Osteoblast (primary cell): ENCODE results near the gene NR4A1. TPM values are rescaled to one million over a fixed set of nuclear protein-coding genes. Genes with fewer than 3 reads are reported as not detected.

ENCODE experiments used
- DNase-seq: peaks from one replicate; pipeline ENCODE4 v3.0.0; 2011; ENCODE audit warnings: low spot score, mixed read lengths; ENCODE audit not compliant: insufficient read length; ENCODE audit errors: missing footprints
- H2AFZ ChIP-seq: 2 replicates; pipeline ENCODE4 v1.6.0; 2011; ENCODE audit warnings: mild to moderate bottlenecking, low read length
- H3K27ac ChIP-seq: 2 replicates; pipeline ENCODE4 v1.5.1; 2011; ENCODE audit warnings: mild to moderate bottlenecking, low read depth, low read length, moderate library complexity
- H3K27me3 ChIP-seq: 2 replicates; pipeline ENCODE4 v1.6.0; 2012; ENCODE audit warnings: mild to moderate bottlenecking, control low read depth, inconsistent platforms, low read length, moderate library complexity; ENCODE audit not compliant: insufficient read depth
- H3K36me3 ChIP-seq: 2 replicates; pipeline ENCODE4 v1.5.1; 2011; ENCODE audit warnings: mild to moderate bottlenecking, low read length, control low read depth, moderate library complexity; ENCODE audit not compliant: insufficient read depth
- H3K4me1 ChIP-seq: 2 replicates; pipeline ENCODE4 v1.5.1; 2011; ENCODE audit warnings: mild to moderate bottlenecking, low read length, control low read depth, moderate library complexity; ENCODE audit not compliant: insufficient read depth
- H3K4me2 ChIP-seq: 2 replicates; pipeline ENCODE4 v1.6.0; 2011; ENCODE audit warnings: mild to moderate bottlenecking, low read length; ENCODE audit not compliant: insufficient read depth
- H3K4me3 ChIP-seq: fragments of 200-600 bp; sonication (generic); 3 replicates; pipeline ENCODE4 v1.5.1; 2012; ENCODE audit warnings: mild to moderate bottlenecking, low read length, inconsistent platforms; ENCODE audit not compliant: insufficient read depth
- H3K79me2 ChIP-seq: 2 replicates; pipeline ENCODE4 v1.6.0; 2012; ENCODE audit warnings: mild to moderate bottlenecking, low read length, control low read depth, inconsistent platforms; ENCODE audit not compliant: insufficient read depth
- H3K9me3 ChIP-seq: 2 replicates; pipeline ENCODE4 v1.5.1; 2011; ENCODE audit warnings: low read depth, low read length, control low read depth
- H4K20me1 ChIP-seq: 2 replicates; pipeline ENCODE4 v1.6.0; 2012; ENCODE audit warnings: mild to moderate bottlenecking, low read length, control low read depth; ENCODE audit not compliant: insufficient read depth
- CTCF ChIP-seq: IDR thresholded peaks from 2 replicates; pipeline ENCODE4 v1.5.1; 2011; ENCODE audit warnings: mild to moderate bottlenecking, low read depth, low read length, moderate library complexity; ENCODE audit errors: extremely low read depth
- total RNA-seq: library from RNA; depleted of rRNA; stranded (reverse); fragments of >200 nt; gene quantifications from 2 replicates; pipeline ENCODE4 v1.2.3, GENCODE V29; 2012

The NR4A1 gene
- total RNA-seq, 1 donor: 3.3 TPM

GRCh38 chr12:52007158-52007921 is 43.9 kb upstream of the NR4A1 start:
- peak; percentile 81 for DNase-seq
- H3K36me3 ChIP-seq: no peaks in the 10 kb centered on the region
- H3K9me3 ChIP-seq: no peaks in the 10 kb centered on the region
- no peak overlapping the region for H2AFZ ChIP-seq
- H3K4me2 ChIP-seq: peak overlapping the region; percentile 61
- peaks cover 5% of the 10 kb centered on the region for H3K4me1 ChIP-seq
- peak overlapping the region; percentile 56 for H3K4me3 ChIP-seq
- H3K79me2 ChIP-seq: no peaks in the 10 kb centered on the region
- no peak for TF ChIP-seq CTCF
- peaks cover 32% of the 10 kb centered on the region for H3K27me3 ChIP-seq
- no peak overlapping the region for H3K27ac ChIP-seq
- H4K20me1 ChIP-seq: peaks cover 3% of the 10 kb centered on the region

DNA sequence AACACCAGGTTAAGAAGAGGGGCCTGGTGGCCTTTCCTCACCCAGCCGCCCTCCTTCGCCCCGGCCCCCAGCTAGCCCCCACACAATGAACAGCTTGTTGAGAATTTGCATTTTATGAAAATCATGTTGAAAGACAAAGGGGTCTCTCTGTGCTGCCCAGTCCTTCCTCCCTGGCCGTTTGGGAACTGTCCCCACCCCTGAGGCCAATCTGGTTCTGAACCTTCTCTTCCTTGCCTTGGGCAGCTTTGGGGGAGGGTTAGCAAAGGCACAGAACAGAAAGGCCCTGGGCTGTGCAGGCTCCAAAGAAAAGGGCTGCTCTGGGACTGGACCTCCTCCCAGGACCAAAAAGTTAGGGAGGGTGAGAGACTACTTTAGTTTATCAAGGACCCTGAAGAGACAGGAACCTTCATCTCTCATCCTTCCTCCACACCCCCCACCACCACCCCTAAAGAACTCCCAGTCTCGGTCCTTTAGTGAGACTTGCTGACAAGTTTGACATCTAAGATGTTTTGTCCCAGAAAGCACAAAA is 43.2 kb upstream of the NR4A1 start:
- no peak overlapping the region for H2AFZ ChIP-seq
- no peak for TF ChIP-seq CTCF
- H3K4me2 ChIP-seq: no peak overlapping the region

DNA sequence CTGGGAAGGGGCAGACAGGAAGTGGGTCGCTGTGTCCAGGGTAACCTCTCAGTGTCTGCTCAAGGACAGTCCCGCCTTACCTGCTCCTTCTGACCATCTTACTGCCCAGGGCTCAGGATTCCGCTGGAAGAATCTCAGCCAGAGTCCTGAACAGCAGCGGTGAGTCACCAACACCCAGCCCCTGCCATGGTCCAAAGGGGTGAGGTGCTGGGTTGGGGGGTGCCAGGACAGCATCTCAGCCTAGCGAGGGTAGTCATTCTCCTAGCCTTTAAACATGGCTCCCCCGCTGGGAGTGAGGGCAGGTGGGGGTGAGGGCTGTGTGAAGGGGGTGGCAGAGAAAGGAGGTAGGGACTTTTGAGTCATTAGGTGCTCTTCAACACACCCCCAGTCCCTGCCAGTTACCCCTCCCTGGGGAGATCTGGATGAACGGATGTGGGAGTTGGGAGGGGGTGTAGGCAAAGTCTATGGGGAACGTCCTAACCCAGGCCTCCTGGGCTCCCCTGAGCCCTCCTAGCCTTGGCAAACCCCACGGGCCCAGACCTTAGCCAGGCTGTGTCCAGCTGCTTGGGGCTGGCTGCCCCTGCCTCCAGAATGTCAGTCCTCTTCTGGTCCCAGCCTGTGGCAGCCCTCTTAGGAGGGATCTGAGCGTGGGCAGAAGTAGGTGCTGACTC is 42.0 kb upstream of the NR4A1 start:
- peaks cover 5% of the 10 kb centered on the region for H3K4me1 ChIP-seq
- peaks cover 32% of the 10 kb centered on the region for H3K27me3 ChIP-seq
- peak; percentile 92 for DNase-seq
- no peak overlapping the region for H2AFZ ChIP-seq
- H3K4me2 ChIP-seq: no peak overlapping the region
- H3K9me3 ChIP-seq: no peaks in the 10 kb centered on the region
- no peak for TF ChIP-seq CTCF
- no peak overlapping the region for H3K4me3 ChIP-seq
- no peak overlapping the region for H3K27ac ChIP-seq
- peaks cover 3% of the 10 kb centered on the region for H4K20me1 ChIP-seq
- no peaks in the 10 kb centered on the region for H3K36me3 ChIP-seq
- H3K79me2 ChIP-seq: no peaks in the 10 kb centered on the region

More for the DNA sequence above, 43.2 kb upstream of the NR4A1 start:
- H3K36me3 ChIP-seq: no peaks in the 10 kb centered on the region
- no peak overlapping the region for H3K27ac ChIP-seq
- peaks cover 32% of the 10 kb centered on the region for H3K27me3 ChIP-seq
- no peak overlapping the region for H3K4me3 ChIP-seq
- no peaks in the 10 kb centered on the region for H3K79me2 ChIP-seq
- peaks cover 5% of the 10 kb centered on the region for H3K4me1 ChIP-seq
- DNase-seq: peak; percentile 79
- H4K20me1 ChIP-seq: peaks cover 3% of the 10 kb centered on the region
- no peaks in the 10 kb centered on the region for H3K9me3 ChIP-seq

DNA sequence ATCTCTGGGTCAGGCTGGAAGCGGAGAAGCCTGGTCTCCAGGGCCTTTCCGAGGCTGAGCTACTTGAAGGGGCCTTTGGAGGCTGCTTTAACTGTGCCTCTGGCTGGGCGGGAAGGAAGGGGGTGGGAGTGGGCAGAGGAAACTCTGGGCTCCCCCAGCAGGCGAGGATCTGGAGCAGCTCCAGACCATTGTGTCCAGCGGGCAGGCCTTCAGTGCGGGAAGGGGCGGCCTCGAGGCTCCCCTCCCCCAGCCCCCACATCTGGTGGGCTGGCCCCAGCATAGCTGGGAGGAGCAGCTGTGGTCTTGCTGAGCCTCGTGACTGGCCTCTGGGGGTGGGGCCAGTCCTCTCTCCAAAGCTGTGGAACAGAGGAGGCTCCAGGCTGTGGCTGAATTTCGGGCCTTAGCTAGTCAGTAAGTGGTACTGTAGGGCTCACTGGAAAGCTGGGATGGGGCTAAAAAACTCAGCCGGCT is 41.1 kb upstream of the NR4A1 start:
- Histone ChIP-seq H3K4me2 (peak overlapping the region; percentile 60), H2AFZ (peak overlapping the region; percentile 92), H3K27ac (no peak overlapping the region), H3K79me2 (no peaks in the 10 kb centered on the region), H3K27me3 (peaks cover 32% of the 10 kb centered on the region), H3K4me1 (peaks cover 5% of the 10 kb centered on the region), H4K20me1 (peaks cover 3% of the 10 kb centered on the region), H3K36me3 (no peaks in the 10 kb centered on the region), H3K9me3 (no peaks in the 10 kb centered on the region), H3K4me3 (no peak overlapping the region)
- TF ChIP-seq CTCF: no peak
- peak; percentile 99 for DNase-seq
